Pancreas (tissue), 10 donors: ENCODE measurements around the gene CARD9. TPM values are rescaled to one million over a fixed set of nuclear protein-coding genes. Genes with fewer than 3 reads are reported as not detected.
"Not testable (repeated sequence)": the region's sequence is repeated elsewhere in the genome, so short reads cannot be mapped to it uniquely, and the experiment has no call there.

Experiments
- ATAC-seq, 4 donors: fragments of 200-7000 bp; cut with Tn5 transposase; one replicate each; pipeline versions ENCODE4 v1.8.0 to v1.9.1; 2020; ENCODE audit warnings: mild to moderate bottlenecking in 4 of 4, moderate library complexity in 4 of 4
- DNase-seq, 6 donors: peaks; one replicate each; pipeline ENCODE4 v3.0.0-alpha.2; 2020
- FAIRE-seq: peaks from 2 replicates; lab custom pipeline; 2012; peaks lifted over from hg19 to GRCh38; lab: Jason Lieb, UNC
- H3K27ac ChIP-seq, 4 donors: fragments of 200-600 bp; sonication (generic); 1 replicate in 3 of 4; 2 replicates in 1 of 4; pipeline versions ENCODE4 v1.5.0 to v1.8.0; 2020
- H3K27me3 ChIP-seq, 4 donors: fragments of 200-600 bp; one replicate each; pipeline ENCODE4 v1.8.0; 2021
- H3K36me3 ChIP-seq, 3 donors: fragments of 200-600 bp; sonication (generic) in 1 of 3; one replicate each; pipeline versions ENCODE4 v1.5.0 to v1.8.0; 2020 to 2021
- H3K4me1 ChIP-seq, 3 donors: fragments of 200-600 bp; one replicate each; pipeline ENCODE4 v1.8.0; 2021
- H3K4me3 ChIP-seq, 4 donors: fragments of 200-600 bp; sonication (generic) in 2 of 4; one replicate each; pipeline versions ENCODE4 v1.5.0 to v1.8.0; 2020 to 2021
- H3K9me3 ChIP-seq, 4 donors: fragments of 200-600 bp; one replicate each; pipeline ENCODE4 v1.8.0; 2021
- WGBS, 2 donors: extraction: QIAGEN DNeasy Blood & Tissue Kit; methylation state at CpG; one replicate each; pipeline ENCODE4 v1.1.7; 2013; 5-methylcytosine and 5-hydroxymethylcytosine counted together
- intact Hi-C, 3 donors: fragments of 100-400 bp; cut with DNase I; formaldehyde crosslinking; loops; one replicate each; pipeline versions ENCODE4 v1.11.1 to v1.14.2; 2022
- polyA plus RNA-seq, 2 donors: library from polyadenylated mRNA; stranded (reverse); fragments of 200-250 nt; gene quantifications; one replicate each; pipeline ENCODE4 v1.2.3, GENCODE V29; 2013
- total RNA-seq, 6 donors: library from RNA; stranded (reverse); fragmentation: NEBNext Ultra II Directional in 4 of 6; extraction: Animal tissue kit (Norgen Biotek cat#: 25700) in 4 of 6; gene quantifications; one replicate each; pipeline versions ENCODE4 v1.2.1 to v1.2.4, GENCODE V29; 2021 to 2023
- TF ChIP-seq, protein P1 (sequence below), 4 donors: fragments of 200-600 bp; sonication (generic) in 3 of 4; IDR thresholded peaks; one replicate each; pipeline versions ENCODE4 v1.5.0 to v1.8.0; 2021; ENCODE audit warnings: antibody characterized with exemption in 4 of 4
- donor health status: healthy with polysubstance abuse.
- donor health status: DM: no; HTN: no; CAD: no; lungs with moderate emphysema.
- donor health status: DM: no; HTN: no; CAD: no.
- donor health status: control.
- donor health status: control.
- donor health status: Bipolar disorder and iron deficiency.
- donor health status: DM: yes; HTN: yes; CAD: no.
- donor health status: DM: no; HTN: no; CAD: no.
- donor health status: DM: no; HTN: no; CAD: no.
- donor health status: DM: yes; HTN: yes; CAD: no.

CARD9 gene
- total and polyA plus RNA-seq, 8 donors, result 0.23 to 5.1 (median 1.1) TPM

DNA sequence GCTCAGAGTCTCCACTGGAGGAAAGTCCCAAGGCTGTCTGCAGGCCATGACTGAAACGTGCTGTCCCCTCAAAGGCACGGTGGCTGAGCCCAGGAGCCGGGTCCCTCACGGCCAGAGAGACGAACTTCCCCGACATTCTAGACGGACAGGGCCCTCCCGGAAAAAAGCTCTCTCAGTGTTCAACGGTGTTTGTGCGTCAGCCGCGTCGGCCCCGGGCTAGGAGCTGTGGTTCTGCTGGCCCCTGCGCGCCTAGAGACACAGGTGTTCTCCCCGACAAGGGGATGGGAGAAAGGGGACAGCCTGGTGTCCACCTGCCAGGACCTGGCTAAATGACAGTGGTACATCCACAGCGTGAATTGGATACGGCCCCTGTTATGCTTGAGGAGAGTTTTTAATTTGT, 51.9 kb downstream of the CARD9 start:
- intact Hi-C loops, result no loop called here
- peak in 2 of 6 donors; percentile 15 to 29 for DNase-seq

GRCh38 chr9:136320972-136321371, 52.5 kb downstream of the CARD9 start:
- H3K27me3 ChIP-seq, DNase-seq, H3K9me3 ChIP-seq, ATAC-seq, H3K27ac ChIP-seq, H3K4me1 ChIP-seq, H3K36me3 ChIP-seq, H3K4me3 ChIP-seq, intact Hi-C loops, FAIRE-seq: not testable (repeated sequence)

More for the DNA sequence above, 51.9 kb downstream of the CARD9 start:
- Histone ChIP-seq H3K9me3 (no peaks in the 10 kb centered on the region), H3K36me3 (no peaks in the 10 kb centered on the region), H3K4me1 (no peaks in the 10 kb centered on the region), H3K4me3 (no peak overlapping the region), H3K27me3 (no peaks in the 10 kb centered on the region), H3K27ac (no peak overlapping the region)
- WGBS, 2 donors, result 82 to 88% methylated on average over 19 of the region's 19 CpGs
- TF ChIP-seq, protein P1, sequence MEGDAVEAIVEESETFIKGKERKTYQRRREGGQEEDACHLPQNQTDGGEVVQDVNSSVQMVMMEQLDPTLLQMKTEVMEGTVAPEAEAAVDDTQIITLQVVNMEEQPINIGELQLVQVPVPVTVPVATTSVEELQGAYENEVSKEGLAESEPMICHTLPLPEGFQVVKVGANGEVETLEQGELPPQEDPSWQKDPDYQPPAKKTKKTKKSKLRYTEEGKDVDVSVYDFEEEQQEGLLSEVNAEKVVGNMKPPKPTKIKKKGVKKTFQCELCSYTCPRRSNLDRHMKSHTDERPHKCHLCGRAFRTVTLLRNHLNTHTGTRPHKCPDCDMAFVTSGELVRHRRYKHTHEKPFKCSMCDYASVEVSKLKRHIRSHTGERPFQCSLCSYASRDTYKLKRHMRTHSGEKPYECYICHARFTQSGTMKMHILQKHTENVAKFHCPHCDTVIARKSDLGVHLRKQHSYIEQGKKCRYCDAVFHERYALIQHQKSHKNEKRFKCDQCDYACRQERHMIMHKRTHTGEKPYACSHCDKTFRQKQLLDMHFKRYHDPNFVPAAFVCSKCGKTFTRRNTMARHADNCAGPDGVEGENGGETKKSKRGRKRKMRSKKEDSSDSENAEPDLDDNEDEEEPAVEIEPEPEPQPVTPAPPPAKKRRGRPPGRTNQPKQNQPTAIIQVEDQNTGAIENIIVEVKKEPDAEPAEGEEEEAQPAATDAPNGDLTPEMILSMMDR (IDR thresholded peaks at IDR 0.05), result no peak
- ATAC-seq (no peak), FAIRE-seq (no peak)

DNA sequence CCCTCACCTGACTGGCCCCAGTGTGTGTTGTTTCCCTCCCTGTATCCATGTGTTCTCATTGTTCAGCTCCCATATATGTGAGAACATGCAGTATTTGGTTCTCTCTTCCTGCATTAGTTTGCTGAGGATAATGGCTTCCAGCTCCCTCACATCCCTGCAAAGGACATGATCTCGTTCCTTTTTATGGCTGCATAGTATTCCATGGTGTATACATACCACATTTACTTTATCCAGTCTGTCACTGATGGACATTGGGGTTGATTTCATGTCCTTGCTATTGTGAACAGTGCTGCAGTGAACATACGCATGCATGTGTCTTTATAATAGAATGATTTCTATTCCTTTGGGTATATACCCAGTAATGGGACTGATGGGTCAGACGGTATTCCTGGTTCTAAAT, 53.5 kb downstream of the CARD9 start:
- not testable (repeated sequence) for H3K4me1 ChIP-seq, FAIRE-seq, H3K27me3 ChIP-seq, H3K36me3 ChIP-seq, H3K9me3 ChIP-seq, H3K27ac ChIP-seq, H3K4me3 ChIP-seq, ATAC-seq, DNase-seq
- intact Hi-C loops, result loop anchor here in 1 of 3 donors (10.0 kb wide), 1 partner anchor 315 kb away; no protein-coding TSS in a partner anchor
- 90% methylated on average over 3 of the region's 3 CpGs for WGBS, 2 donors

GRCh38 chr9:136319244-136319643, 54.2 kb downstream of the CARD9 start:
- intact Hi-C loops, result loop anchor here in 1 of 3 donors (10.0 kb wide), 1 partner anchor 316 kb away; no protein-coding TSS in a partner anchor
- FAIRE-seq, ATAC-seq, H3K36me3 ChIP-seq, H3K4me1 ChIP-seq, DNase-seq, H3K27ac ChIP-seq, H3K27me3 ChIP-seq, H3K4me3 ChIP-seq, H3K9me3 ChIP-seq: not testable (repeated sequence)
- 94% methylated on average over 14 of the region's 14 CpGs for WGBS, 2 donors

GRCh38 chr9:136318776-136319241, 54.7 kb downstream of the CARD9 start:
- H3K27me3 ChIP-seq, result no peaks in the 10 kb centered on the region
- 80 to 88% methylated on average over 14 to 16 of the region's 16 CpGs for WGBS, 2 donors
- H3K36me3 ChIP-seq, result no peaks in the 10 kb centered on the region
- TF ChIP-seq, protein P1 (IDR thresholded peaks at IDR 0.05), result no peak
- intact Hi-C loops, result loop anchor here in 1 of 3 donors (10.0 kb wide), 1 partner anchor 316 kb away; no protein-coding TSS in a partner anchor
- no peak overlapping the region for H3K27ac ChIP-seq
- H3K9me3 ChIP-seq, result no peaks in the 10 kb centered on the region
- FAIRE-seq (no peak), ATAC-seq (no peak), DNase-seq (peak in 2 of 6 donors; percentile 20 to 56)
- H3K4me3 ChIP-seq, result no peak overlapping the region
- no peaks in the 10 kb centered on the region for H3K4me1 ChIP-seq

DNA sequence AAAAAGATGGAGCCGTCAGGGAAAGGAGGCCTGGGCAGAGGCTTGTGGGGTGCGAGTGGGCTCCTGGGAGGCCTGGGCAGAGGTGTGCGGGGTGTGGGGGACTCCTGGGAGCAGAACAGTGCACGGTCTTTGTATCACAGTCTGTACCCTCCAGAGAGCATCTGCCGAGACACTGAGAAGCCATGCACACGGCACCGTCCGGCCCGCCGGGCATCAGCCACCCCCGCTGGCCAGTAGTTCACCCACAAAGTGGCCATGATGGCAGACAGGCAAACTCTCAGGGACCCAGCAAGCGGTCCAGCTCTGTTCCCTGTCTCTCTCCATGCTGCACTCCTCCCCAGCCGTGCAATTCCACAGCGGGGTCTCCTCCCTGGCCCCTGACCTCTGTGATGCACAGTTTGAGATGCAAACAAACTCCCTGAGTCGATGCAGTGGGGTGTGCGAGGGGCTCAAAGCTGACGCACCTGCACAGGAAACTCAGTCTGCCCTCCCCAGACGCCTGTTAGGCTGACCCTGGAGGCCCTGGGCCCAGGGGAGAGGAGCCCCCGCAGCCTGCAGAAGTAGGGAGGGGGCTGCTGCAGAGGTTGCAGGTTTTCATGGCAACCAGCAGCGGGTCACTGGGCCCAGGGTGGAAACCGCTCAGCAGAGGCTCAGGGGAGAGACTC, 55.2 kb downstream of the CARD9 start:
- Histone ChIP-seq H3K27ac (no peak overlapping the region), H3K4me3 (no peak overlapping the region), H3K27me3 (no peaks in the 10 kb centered on the region), H3K36me3 (no peaks in the 10 kb centered on the region), H3K9me3 (no peaks in the 10 kb centered on the region), H3K4me1 (no peaks in the 10 kb centered on the region)
- ATAC-seq, result no peak
- TF ChIP-seq, protein P1 (IDR thresholded peaks at IDR 0.05), result no peak
- peak in 2 of 6 donors; percentile 7 to 43 for DNase-seq
- intact Hi-C loops, result loop anchor here in 1 of 3 donors (10.0 kb wide), 1 partner anchor 317 kb away; no protein-coding TSS in a partner anchor
- 71 to 80% methylated on average over 21 of the region's 21 CpGs for WGBS, 2 donors
- FAIRE-seq, result no peak
